Measurements from ENCODE around the gene NOTCH1. TPM values are rescaled to one million over a fixed set of nuclear protein-coding genes. Genes with fewer than 3 reads are reported as not detected.
A peak's percentile ranks its signal among the peaks of the same experiment; 100 is the strongest.

NOTCH1 gene
- total RNA-seq, 1 experiment from 2014 or later = 95.6 TPM

DNA sequence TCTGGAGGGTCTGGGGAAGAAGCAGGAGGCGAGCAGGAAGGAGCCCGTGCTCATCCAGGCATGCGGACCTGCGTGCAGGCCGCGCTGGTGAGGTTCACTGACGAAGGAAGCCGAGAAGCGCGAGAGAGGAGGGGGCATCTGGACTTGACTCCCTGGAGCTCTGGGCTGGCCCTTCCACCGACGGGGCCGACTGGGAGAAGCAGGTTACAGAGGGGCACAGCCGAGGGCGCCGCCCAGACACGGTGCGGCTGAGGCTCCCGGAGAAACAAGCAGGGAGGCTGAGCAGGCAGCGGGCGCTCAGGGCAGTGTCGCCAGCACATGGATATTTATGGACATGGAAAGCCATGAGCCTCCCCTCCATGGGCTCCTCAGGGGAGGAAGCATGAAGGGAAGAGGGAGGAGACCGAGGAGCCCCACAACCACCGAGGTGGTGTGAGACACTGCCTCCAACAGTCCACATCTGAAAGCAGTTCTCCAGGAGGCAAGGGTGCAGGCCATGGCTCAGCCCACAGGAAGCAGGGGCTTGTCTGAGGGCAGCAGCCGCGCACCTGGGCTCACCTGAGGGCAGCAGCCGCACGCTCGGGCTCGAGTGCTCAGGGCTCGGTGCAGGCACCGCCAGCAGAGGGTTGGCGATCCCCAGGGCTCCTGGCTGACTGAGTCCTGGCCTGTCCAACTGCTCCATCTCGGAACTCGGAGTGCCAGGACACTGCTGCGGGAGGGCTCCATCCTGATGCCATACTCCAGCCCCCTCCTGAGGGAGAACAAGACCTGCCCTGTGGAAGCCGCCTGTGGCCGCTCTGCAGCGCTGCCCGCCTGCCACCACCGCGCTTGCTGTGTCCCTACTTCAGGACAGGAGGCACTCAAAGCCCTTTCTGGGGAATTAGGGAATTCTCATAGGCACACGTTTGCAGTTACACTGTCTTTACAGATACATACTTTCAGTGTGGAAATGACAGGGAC is 90.5 kb downstream of the NOTCH1 start:
- no peaks in the 10 kb centered on the region for H3K4me1 Mint-ChIP-seq
- no peak overlapping the region for H3K4me3 Mint-ChIP-seq
- H3K27me3 Mint-ChIP-seq (ENCODE audit: low read depth) = no peaks in the 10 kb centered on the region
- no peaks in the 10 kb centered on the region for H3K9me3 Mint-ChIP-seq
- DNase-seq (ENCODE audit: low spot score) (no peak), ATAC-seq (no peak)
- H3K36me3 Mint-ChIP-seq = peaks cover 75% of the 10 kb centered on the region
- H3K27ac Mint-ChIP-seq = peak overlapping the region; percentile 41; the same call in 1 of the 2 replicates
- ChIA-PET CTCF (no interaction called here), POLR2A (no interaction called here)
- TF ChIP-seq, protein P1, sequence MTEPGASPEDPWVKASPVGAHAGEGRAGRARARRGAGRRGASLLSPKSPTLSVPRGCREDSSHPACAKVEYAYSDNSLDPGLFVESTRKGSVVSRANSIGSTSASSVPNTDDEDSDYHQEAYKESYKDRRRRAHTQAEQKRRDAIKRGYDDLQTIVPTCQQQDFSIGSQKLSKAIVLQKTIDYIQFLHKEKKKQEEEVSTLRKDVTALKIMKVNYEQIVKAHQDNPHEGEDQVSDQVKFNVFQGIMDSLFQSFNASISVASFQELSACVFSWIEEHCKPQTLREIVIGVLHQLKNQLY (CRISPR knock-in tag; IDR thresholded peaks at IDR 0.05) = no peak
- no peak for TF ChIP-seq GTF2I (CRISPR knock-in tag; conservative IDR thresholded peaks at IDR 0.05)
- TF ChIP-seq ZNF121 (CRISPR knock-in tag; IDR thresholded peaks at IDR 0.05) = no peak
- TF ChIP-seq FOXJ3 (CRISPR knock-in tag; IDR thresholded peaks at IDR 0.05; ENCODE audit: borderline replicate concordance) = no peak
- TF ChIP-seq, protein P2, sequence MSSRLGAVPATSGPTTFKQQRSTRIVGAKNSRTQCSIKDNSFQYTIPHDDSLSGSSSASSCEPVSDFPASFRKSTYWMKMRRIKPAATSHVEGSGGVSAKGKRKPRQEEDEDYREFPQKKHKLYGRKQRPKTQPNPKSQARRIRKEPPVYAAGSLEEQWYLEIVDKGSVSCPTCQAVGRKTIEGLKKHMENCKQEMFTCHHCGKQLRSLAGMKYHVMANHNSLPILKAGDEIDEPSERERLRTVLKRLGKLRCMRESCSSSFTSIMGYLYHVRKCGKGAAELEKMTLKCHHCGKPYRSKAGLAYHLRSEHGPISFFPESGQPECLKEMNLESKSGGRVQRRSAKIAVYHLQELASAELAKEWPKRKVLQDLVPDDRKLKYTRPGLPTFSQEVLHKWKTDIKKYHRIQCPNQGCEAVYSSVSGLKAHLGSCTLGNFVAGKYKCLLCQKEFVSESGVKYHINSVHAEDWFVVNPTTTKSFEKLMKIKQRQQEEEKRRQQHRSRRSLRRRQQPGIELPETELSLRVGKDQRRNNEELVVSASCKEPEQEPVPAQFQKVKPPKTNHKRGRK (CRISPR knock-in tag; IDR thresholded peaks at IDR 0.05; ENCODE audit: borderline replicate concordance) = no peak
- no peak for TF ChIP-seq CBFB (CRISPR knock-in tag; IDR thresholded peaks at IDR 0.05; ENCODE audit: low read depth)
- TF ChIP-seq, protein P3, sequence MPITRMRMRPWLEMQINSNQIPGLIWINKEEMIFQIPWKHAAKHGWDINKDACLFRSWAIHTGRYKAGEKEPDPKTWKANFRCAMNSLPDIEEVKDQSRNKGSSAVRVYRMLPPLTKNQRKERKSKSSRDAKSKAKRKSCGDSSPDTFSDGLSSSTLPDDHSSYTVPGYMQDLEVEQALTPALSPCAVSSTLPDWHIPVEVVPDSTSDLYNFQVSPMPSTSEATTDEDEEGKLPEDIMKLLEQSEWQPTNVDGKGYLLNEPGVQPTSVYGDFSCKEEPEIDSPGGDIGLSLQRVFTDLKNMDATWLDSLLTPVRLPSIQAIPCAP (CRISPR knock-in tag; IDR thresholded peaks at IDR 0.05) = no peak
- TF ChIP-seq, protein P4, sequence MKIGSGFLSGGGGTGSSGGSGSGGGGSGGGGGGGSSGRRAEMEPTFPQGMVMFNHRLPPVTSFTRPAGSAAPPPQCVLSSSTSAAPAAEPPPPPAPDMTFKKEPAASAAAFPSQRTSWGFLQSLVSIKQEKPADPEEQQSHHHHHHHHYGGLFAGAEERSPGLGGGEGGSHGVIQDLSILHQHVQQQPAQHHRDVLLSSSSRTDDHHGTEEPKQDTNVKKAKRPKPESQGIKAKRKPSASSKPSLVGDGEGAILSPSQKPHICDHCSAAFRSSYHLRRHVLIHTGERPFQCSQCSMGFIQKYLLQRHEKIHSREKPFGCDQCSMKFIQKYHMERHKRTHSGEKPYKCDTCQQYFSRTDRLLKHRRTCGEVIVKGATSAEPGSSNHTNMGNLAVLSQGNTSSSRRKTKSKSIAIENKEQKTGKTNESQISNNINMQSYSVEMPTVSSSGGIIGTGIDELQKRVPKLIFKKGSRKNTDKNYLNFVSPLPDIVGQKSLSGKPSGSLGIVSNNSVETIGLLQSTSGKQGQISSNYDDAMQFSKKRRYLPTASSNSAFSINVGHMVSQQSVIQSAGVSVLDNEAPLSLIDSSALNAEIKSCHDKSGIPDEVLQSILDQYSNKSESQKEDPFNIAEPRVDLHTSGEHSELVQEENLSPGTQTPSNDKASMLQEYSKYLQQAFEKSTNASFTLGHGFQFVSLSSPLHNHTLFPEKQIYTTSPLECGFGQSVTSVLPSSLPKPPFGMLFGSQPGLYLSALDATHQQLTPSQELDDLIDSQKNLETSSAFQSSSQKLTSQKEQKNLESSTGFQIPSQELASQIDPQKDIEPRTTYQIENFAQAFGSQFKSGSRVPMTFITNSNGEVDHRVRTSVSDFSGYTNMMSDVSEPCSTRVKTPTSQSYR (CRISPR knock-in tag; IDR thresholded peaks at IDR 0.05) = no peak
- no peak for TF ChIP-seq OVOL2 (CRISPR knock-in tag; IDR thresholded peaks at IDR 0.05; ENCODE audit: borderline replicate concordance)
- TF ChIP-seq SMAD4 (CRISPR knock-in tag; IDR thresholded peaks at IDR 0.05) = no peak
- TF ChIP-seq NR1H2 (CRISPR knock-in tag; IDR thresholded peaks at IDR 0.05) = no peak

DNA sequence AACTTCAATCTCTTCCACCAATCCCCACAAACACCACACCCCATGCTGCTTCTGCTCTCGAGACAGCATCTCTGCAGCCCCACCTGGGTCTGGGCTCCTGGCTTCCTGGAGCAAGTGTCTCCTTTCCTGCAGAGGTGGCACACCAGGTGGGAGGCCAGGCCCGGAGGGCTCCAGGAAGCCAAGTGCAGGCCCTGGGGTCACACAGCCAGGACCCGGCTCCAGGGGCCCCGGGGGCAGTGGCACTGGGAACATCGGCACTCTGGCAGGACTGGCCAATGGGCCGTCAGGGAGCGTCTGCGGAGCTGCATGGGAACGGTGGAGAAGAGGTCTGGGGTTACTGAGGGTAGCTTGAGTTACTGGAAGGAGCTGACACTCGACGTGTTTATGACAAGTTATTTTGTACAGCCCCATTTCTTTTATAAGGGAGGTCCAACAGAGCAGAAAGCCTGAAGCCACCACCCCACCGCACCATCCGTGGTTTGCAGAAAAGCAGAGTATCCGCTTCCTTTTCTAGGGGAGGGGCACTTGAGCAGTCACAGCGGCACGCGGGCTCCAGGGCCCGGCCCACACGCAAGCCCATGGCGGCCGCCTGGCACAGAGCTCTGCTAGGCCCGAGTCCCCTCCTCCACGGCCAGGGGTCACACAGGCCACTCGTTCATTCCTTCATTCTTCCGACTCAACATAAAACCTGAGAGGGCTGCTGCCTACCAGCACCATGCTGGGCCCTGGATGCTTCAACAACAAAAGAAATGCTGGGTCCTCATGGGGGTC is 91.6 kb downstream of the NOTCH1 start:
- no peaks in the 10 kb centered on the region for H3K4me1 Mint-ChIP-seq
- no peak overlapping the region for H3K4me3 Mint-ChIP-seq
- no peaks in the 10 kb centered on the region for H3K9me3 Mint-ChIP-seq
- ATAC-seq (no peak), DNase-seq (ENCODE audit: low spot score) (no peak)
- TF ChIP-seq, protein P5, sequence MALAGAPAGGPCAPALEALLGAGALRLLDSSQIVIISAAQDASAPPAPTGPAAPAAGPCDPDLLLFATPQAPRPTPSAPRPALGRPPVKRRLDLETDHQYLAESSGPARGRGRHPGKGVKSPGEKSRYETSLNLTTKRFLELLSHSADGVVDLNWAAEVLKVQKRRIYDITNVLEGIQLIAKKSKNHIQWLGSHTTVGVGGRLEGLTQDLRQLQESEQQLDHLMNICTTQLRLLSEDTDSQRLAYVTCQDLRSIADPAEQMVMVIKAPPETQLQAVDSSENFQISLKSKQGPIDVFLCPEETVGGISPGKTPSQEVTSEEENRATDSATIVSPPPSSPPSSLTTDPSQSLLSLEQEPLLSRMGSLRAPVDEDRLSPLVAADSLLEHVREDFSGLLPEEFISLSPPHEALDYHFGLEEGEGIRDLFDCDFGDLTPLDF (CRISPR knock-in tag; IDR thresholded peaks at IDR 0.05) = no peak
- TF ChIP-seq EMX1 (CRISPR knock-in tag; IDR thresholded peaks at IDR 0.05) (no peak), ZNF121 (CRISPR knock-in tag; IDR thresholded peaks at IDR 0.05) (no peak), OVOL2 (CRISPR knock-in tag; IDR thresholded peaks at IDR 0.05; ENCODE audit: borderline replicate concordance) (no peak), ZBTB21 (CRISPR knock-in tag; IDR thresholded peaks at IDR 0.05; ENCODE audit: borderline replicate concordance) (no peak), ZNF263 (CRISPR knock-in tag; IDR thresholded peaks at IDR 0.05; ENCODE audit: low read depth) (no peak)
- TF ChIP-seq, protein P6, sequence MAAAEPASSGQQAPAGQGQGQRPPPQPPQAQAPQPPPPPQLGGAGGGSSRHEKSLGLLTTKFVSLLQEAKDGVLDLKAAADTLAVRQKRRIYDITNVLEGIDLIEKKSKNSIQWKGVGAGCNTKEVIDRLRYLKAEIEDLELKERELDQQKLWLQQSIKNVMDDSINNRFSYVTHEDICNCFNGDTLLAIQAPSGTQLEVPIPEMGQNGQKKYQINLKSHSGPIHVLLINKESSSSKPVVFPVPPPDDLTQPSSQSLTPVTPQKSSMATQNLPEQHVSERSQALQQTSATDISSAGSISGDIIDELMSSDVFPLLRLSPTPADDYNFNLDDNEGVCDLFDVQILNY (CRISPR knock-in tag; IDR thresholded peaks at IDR 0.05) = no peak
- TF ChIP-seq, protein P7, sequence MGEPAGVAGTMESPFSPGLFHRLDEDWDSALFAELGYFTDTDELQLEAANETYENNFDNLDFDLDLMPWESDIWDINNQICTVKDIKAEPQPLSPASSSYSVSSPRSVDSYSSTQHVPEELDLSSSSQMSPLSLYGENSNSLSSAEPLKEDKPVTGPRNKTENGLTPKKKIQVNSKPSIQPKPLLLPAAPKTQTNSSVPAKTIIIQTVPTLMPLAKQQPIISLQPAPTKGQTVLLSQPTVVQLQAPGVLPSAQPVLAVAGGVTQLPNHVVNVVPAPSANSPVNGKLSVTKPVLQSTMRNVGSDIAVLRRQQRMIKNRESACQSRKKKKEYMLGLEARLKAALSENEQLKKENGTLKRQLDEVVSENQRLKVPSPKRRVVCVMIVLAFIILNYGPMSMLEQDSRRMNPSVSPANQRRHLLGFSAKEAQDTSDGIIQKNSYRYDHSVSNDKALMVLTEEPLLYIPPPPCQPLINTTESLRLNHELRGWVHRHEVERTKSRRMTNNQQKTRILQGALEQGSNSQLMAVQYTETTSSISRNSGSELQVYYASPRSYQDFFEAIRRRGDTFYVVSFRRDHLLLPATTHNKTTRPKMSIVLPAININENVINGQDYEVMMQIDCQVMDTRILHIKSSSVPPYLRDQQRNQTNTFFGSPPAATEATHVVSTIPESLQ (CRISPR knock-in tag; IDR thresholded peaks at IDR 0.05) = no peak
- H3K27ac Mint-ChIP-seq = 0 out of 2 replicates have a peak overlapping the region, but pooled peaks have one; percentile 41
- ChIA-PET POLR2A (no interaction called here), CTCF (interaction anchor here (1.1 kb wide), 1 partner anchor 15 kb away, joined by 3 read pairs; no protein-coding TSS in a partner anchor)
- peaks cover 75% of the 10 kb centered on the region for H3K36me3 Mint-ChIP-seq
- H3K27me3 Mint-ChIP-seq (ENCODE audit: low read depth) = no peaks in the 10 kb centered on the region

All from WTC11 (cell line).